GM23338 (cell line): ENCODE data around the gene HK1.

Experiments used
- CREB1 ChIP-seq: fragments of 250-450 bp; sonication (Bioruptor Pico); IDR thresholded peaks from 2 replicates; pipeline ENCODE4 v1.5.0; 2020; ENCODE audit warnings: low read depth, mild to moderate bottlenecking, moderate library complexity
- EZH2 ChIP-seq: fragments of 200-600 bp; sonication (generic); IDR thresholded peaks from one replicate; pipeline ENCODE4 v1.8.0; 2017; ENCODE audit warnings: antibody characterized with exemption, mild to moderate bottlenecking, low read depth; ENCODE audit not compliant: unreplicated experiment
- JUNB ChIP-seq: IDR thresholded peaks from one replicate; pipeline ENCODE4 v1.6.1; 2016; ENCODE audit warnings: antibody characterized with exemption; ENCODE audit not compliant: unreplicated experiment
- TF ChIP-seq, protein P1 (sequence below), 2 experiments: fragments of 200-600 bp in 1 of 2; sonication (generic) in 1 of 2; conservative IDR thresholded peaks; 2 replicates each; pipeline versions ENCODE4 v1.5.1 to v1.6.1; 2016 to 2017; ENCODE audit warnings: antibody characterized with exemption in 2 of 2, low read depth in 2 of 2, mild to moderate bottlenecking in 2 of 2, moderate library complexity in 1 of 2
- TF ChIP-seq, protein P2 (sequence below): IDR thresholded peaks from one replicate; pipeline ENCODE4 v1.6.1; 2018; ENCODE audit warnings: antibody characterized with exemption; ENCODE audit not compliant: unreplicated experiment

DNA sequence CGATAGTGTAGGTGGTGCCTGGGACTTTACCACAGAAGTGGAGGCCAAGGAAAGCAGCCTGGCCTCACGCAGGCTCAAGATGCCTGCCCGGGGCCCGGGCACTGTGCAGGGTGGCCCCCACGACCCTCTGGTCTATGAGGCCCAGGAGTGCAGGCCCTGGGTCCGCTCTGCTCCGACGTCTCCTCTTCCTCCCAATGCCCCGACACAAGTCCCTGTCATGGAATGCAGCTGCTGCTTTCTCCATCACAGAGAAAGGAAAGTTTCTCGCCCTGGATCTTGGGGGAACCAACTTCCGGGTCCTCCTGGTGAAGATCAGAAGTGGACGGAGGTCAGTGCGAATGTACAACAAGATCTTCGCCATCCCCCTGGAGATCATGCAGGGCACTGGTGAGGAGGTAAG, 28.3 kb upstream of the HK1 start:
- TF ChIP-seq, protein P1, sequence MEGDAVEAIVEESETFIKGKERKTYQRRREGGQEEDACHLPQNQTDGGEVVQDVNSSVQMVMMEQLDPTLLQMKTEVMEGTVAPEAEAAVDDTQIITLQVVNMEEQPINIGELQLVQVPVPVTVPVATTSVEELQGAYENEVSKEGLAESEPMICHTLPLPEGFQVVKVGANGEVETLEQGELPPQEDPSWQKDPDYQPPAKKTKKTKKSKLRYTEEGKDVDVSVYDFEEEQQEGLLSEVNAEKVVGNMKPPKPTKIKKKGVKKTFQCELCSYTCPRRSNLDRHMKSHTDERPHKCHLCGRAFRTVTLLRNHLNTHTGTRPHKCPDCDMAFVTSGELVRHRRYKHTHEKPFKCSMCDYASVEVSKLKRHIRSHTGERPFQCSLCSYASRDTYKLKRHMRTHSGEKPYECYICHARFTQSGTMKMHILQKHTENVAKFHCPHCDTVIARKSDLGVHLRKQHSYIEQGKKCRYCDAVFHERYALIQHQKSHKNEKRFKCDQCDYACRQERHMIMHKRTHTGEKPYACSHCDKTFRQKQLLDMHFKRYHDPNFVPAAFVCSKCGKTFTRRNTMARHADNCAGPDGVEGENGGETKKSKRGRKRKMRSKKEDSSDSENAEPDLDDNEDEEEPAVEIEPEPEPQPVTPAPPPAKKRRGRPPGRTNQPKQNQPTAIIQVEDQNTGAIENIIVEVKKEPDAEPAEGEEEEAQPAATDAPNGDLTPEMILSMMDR (conservative IDR thresholded peaks at IDR 0.05; ENCODE audit: low read depth in 2 of 2), result no peak
- TF ChIP-seq CREB1 (no peak), EZH2 (no peak), JUNB (no peak)
- TF ChIP-seq, protein P2, sequence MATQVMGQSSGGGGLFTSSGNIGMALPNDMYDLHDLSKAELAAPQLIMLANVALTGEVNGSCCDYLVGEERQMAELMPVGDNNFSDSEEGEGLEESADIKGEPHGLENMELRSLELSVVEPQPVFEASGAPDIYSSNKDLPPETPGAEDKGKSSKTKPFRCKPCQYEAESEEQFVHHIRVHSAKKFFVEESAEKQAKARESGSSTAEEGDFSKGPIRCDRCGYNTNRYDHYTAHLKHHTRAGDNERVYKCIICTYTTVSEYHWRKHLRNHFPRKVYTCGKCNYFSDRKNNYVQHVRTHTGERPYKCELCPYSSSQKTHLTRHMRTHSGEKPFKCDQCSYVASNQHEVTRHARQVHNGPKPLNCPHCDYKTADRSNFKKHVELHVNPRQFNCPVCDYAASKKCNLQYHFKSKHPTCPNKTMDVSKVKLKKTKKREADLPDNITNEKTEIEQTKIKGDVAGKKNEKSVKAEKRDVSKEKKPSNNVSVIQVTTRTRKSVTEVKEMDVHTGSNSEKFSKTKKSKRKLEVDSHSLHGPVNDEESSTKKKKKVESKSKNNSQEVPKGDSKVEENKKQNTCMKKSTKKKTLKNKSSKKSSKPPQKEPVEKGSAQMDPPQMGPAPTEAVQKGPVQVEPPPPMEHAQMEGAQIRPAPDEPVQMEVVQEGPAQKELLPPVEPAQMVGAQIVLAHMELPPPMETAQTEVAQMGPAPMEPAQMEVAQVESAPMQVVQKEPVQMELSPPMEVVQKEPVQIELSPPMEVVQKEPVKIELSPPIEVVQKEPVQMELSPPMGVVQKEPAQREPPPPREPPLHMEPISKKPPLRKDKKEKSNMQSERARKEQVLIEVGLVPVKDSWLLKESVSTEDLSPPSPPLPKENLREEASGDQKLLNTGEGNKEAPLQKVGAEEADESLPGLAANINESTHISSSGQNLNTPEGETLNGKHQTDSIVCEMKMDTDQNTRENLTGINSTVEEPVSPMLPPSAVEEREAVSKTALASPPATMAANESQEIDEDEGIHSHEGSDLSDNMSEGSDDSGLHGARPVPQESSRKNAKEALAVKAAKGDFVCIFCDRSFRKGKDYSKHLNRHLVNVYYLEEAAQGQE, result no peak
